GM19372 (cell line): ENCODE data around the gene IQCN.
"Not testable (repeated sequence)": the region's sequence is repeated elsewhere in the genome, so short reads cannot be mapped to it uniquely, and the experiment has no call there.

Experiments
- ATAC-seq: cut with Tn5 transposase; IDR thresholded peaks from one replicate; pipeline ENCODE4 v1.9.1; 2021; ENCODE audit warnings: mild to moderate bottlenecking, low read depth, moderate library complexity; ENCODE audit not compliant: unreplicated experiment

Gene IQCN

DNA sequence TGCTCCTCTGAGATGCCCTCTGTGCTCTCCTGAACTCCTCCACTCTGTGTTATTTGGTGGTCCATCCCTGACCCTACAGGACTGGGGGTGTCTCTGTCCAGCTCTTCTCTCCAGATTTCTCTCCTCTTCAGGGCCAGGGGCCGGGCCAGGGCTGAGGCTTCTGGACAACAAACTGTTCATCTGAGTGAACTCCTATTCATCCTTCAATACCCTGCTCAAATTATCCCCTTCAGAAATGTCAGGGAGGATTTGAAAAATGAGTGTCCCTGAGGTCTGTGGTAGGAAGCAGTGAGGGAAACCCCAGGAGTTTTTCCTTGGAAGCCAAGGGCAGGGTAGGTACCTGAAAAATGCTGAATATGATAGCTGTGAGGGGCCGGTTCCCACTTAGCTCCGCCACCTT, 55.7 kb downstream of the IQCN start:
- no peak for ATAC-seq

DNA sequence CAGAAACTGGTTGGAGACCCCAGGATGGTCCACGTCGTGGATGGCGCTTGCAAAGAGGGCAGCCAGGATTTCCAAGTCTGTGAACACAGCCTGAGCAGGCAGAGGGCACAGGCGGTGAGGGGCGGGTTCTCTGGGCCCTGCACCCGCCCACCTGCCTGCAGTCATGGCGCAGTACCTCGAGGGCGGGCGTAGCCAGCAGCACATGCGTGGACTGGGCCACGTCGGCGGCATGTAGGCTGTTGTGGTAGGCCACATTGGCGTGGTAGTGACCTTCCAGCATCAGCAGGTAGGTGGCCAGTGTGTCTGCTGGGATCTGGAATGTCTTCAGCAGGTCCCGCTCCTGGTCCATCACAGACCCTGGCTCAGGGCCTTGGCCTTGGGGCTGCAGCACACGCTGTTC, 56.1 kb downstream of the IQCN start:
- no peak for ATAC-seq

DNA sequence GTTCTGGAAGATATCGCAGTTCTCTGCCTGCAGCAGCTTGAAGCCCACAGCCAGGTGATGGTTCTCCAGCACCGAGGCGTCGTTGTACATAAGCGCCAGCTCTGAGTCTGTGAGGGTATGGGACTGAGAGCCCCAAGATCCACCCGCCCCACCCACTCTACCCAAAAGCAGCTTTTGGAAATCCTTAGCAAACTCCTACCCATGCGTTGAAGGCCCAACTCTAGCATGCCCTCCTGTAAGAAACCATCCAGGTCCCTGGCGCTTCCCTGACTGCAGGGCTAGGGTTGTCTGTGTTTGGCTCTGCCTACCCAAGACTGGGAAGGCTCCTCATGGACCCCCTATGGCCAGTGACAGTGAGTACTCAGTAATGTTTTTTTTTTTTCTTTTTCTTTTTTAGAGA, 57.5 kb downstream of the IQCN start:
- ATAC-seq = no peak

DNA sequence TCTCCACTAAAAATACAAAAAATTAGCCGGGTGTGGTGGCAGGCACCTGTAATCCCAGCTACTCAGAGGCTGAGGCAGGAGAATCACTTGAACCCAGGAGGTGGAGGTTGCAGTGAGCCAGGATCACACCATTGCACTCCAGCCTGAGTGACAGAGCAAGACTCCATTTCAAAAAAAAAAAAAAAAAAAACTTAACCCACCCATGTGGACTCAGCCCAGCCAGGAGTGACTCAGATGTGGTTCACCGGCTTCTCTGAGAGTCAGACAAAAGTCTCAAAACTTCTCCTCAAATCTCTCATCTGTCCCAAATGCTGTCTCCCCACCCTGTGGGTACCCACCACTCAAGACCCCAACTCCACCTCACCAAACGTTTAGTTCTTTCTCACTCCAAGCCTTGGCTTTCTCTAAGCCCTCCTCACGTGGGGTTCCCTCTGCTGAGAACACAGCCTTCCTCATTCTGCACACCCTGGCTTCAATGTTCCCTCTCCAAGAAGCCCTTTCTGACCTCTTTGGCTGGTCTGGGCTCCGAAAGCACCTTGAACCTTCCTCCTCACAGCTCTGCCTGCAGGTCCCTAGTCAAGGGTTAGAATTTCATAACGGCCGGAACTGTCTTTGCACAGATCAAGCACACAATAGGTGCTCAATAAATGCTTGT, 59.3 kb downstream of the IQCN start:
- ATAC-seq = no peak

DNA sequence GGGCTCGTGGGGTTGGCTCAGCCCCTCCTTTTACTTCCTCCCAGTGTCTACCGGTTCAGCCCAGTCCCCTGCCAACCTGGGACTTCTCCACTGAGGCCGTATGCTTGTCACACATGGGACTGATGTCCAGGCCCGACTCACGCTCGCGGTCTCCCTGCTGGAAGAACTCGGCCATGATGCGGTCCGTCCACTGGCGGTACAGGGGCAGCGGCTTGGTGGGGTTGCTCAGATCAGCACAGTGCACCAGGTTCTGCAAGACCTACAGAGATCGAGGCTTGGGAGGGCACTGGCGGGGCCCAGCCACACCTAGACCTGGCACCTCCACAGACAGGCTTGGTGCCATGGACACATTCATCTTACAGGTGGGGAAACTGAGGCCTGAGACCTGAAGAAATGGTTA, 62.6 kb downstream of the IQCN start:
- no peak for ATAC-seq

DNA sequence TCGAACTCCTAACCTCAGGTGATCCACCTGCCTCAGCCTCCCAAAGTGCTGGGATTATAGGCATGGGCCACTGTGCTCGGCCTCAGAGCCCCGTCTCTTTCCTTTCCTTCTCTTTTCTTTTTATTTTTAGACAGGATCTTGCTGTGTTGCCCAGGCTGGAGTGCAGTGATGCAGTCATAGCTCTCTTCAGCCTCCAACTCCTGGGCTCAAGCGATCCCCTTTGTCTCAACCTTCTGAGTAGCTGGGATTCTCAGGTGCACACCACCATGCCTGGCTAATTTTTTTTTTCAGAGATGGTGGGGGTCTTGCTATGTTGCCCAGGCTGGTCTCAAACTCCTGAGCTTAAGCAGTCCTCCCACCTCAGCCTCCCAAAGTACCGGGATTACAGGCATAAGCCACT, 64.3 kb downstream of the IQCN start:
- not testable (repeated sequence) for ATAC-seq

DNA sequence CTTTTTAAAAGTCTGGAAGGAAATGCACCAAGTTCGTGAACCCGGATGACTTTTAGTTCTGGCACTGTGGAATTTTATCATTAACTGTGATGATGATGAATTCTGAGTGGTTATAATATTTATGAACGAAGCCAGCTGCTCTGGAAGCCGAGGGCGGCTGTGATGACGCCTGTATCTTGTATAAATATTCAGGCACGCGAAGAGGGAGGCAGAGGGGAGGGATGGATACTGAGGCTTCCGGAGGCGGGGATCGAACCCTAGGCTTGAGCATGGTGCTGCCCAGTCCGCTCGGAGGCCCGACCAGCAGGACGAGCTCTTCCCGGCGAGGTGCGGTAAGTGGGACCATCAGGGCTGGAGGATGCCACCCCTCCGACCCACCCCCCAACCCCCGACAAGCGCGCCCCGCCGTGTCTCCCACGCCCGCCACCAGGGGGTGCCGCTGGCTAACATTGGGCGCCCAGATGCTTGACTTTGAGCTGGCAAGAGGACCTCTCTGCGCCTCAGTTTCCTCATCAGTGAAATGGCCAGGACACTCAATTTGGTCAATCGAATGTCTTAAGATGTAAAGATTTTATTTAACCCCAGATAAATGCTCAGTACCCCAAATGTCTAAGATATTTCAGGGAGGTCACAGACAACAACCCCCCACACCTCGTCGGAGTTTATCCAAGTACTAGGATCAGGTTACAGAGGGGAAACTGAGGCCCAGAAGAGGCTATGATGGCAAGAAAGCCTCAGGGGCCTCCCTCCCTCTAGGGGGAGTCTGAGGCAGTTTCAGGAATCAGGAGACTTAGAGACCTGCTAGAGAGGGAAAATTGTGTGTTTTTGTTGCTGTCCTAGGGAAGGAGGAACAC, 65.9 kb downstream of the IQCN start:
- no peak for ATAC-seq
